Measurements from ENCODE around the gene DRICH1.
"Not testable (repeated sequence)": the region's sequence is repeated elsewhere in the genome, so short reads cannot be mapped to it uniquely, and the experiment has no call there.

DRICH1 gene

DNA sequence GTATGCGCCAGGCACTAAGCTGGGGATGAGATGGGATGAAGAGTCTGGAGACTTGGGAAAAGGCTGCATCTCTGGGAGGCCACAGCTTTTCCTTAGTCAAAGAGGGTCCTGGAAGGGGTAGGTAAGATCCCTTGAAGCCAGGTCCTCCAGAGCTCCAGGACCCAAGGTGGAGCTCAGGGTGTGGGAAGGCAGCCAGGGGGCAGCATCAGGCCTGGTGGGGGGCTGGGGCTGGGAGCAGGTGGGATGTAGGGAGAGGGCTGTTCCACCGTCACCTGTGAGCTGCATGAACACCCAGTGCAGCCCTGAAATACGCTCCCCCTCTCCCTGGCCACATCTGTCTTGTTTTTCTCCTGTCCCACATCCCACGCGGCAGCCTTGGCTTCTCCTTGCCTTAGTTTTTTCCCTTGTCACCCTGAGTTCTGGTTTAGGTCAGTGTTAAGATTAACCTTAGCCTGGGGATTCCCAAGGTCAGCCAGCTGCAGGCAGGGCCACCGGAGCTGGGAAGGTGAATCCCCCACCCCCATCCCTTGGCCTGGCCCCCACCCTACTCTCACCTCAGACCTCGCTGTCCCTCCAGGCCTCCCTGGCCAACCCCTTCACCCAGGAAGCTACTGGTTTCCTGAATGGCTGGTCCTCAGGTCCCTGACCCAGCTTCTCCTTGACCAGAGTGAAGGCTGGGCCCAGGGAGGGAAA, 34.4 kb downstream of the DRICH1 start:
- DNase-seq, result not testable (repeated sequence)

DNA sequence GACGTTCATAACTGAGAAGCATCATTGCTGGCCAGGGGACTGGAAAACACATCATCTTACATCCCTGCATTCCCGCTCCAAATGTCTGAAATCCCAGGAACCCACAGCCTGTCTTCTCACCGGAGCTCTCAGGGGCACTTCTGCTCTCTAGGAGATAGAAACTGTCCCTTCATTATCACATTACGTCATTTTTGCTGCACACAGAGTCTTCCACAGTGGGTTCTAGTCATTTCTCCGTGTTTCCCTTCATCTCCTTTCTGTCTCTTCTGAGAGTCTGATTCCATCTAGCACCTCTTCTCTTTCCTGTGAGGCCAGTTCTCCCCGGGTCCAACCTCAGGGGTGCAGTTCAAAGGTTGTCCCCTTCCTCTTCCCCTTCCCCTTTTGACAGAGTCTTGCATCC, 36.2 kb downstream of the DRICH1 start:
- DNase-seq, result not testable (repeated sequence)

DNA sequence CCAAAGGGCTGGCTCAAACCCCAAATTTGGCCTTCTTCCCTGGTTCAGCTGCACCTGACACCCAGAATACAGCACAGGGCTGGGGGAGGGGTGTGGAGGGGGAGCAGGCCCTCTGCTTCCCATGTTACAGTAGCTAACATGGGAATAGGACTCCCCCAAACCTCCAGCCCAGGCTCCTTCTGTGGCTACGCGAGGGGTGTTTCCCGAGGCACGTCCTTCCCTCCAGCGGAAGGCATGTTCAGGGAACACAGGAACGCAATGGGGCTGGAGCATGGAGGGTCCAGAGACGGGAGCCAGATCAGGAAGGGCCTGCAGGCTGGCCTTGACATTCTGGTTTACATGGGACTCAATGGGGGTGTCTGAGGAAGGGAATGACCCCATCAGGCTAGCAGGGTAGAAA, 40.3 kb downstream of the DRICH1 start:
- no peak for DNase-seq

DNA sequence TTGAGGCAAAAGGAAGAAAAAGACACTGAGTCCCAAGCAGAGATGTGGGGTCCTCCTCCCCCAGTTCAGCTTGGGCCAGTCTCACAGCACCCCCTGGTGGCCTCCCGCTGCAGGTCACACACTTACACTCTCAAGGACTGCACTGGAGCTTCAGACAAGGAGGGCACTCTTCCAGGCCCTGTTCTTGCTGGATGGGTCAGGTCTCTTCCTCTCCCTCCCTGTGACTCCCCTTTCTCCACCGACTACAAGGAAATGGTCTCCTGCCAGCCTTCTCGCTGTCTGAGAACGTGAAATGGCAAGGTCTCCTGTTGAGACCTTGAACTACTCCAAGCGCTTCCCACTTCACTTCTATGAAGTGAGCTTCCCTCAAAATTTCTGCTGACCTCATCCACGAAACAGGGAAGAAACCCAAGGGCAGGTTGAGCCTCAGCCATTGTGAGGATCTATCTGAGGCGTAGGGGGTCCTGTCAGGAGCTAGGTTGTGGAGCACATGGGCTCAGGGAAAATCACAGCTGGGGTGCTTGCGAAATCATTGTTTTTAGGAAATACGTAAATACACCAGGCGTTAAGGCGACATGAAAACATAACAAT, 40.8 kb downstream of the DRICH1 start:
- DNase-seq, result no peak

DNA sequence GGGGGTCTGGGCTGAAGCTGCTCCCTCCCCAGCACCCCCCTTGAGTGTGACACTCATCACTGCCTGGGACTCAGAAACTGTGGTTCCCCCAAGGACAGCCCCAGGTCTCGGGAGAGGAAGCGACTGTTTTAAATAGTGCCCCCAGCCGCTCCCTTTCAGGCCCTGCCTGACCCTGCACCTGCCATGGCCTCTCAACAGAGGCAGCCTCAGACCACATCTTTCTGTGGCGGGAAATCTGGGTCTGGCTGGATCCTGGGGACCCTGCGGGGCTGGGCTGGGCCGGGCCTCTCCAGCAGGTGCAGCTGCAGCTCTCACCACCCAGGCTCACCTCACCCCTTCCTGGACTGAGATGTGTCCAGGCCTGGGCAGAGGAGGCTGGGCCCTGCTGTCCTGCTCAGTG, 48.3 kb downstream of the DRICH1 start:
- DNase-seq, result no peak

DNA sequence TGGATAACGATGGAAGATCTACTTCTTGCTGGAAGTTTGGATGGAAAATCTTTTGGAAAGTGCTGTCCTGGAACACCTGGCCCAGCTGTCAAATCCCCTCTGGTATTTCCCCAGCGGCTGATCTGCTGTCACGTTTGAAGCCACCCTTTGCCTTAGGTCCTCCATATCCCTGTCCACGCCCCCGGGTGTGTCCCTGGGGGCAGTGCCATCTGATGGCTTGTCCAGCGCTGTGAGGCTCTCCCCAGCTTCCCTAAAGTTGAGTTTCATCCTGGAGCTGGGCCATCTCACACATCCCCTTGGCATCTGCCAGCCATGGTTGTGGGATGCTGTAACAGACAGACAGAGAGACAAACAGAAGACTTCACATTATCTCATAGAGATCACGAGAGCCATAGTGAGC, 49.0 kb downstream of the DRICH1 start:
- no peak for DNase-seq

DNA sequence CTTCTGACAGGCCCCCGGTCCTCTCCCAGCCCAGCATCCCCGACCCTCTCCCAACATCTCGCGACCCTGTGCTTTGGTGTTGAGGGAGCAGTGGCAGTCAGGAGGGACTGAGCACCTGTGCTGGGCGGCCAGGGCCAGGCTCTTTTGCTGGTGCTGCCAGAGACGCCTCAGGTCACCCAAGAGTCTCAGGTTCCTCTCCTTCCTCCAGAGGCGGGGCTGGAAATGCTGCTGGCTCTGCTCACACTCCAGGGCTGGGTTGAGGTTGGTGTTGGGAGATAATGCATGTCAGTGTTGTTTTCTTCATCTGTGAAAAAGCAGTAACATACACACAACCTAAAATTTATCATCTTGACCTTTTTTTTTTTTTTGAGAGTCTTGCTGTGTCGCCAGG, 50.9 kb downstream of the DRICH1 start:
- no peak for DNase-seq

DNA sequence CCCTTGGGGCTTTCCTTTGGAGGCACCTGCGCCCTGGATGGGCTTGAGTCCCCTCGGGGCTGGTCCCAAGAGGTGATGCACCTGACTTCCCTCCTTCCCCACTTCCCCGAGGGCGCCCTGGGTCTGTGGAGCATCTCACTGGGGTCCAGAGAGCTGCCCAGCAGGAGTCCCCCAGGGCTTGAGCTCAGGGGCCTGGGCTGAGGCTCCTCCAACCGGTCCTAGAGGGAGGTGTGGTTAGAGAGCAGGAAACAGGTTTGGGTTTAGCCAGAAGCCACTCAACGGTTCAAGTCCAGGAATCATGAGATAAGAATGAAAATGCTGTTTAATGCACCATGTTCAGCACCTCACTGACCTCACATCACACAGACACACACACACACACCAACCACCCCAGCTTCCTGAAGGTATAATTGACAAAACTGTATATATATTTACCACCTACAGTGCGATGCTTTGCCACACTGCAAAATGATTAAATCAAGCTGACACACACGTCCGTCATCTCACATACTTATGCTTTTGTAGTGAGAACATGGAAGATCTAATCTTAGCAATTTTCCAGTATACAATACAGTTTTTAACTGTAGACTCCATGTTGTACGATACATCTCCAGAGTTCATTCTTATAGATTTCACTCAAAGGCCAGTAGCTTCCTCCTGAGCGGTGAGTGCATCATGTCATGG, 51.4 kb downstream of the DRICH1 start:
- no peak for DNase-seq

DNA sequence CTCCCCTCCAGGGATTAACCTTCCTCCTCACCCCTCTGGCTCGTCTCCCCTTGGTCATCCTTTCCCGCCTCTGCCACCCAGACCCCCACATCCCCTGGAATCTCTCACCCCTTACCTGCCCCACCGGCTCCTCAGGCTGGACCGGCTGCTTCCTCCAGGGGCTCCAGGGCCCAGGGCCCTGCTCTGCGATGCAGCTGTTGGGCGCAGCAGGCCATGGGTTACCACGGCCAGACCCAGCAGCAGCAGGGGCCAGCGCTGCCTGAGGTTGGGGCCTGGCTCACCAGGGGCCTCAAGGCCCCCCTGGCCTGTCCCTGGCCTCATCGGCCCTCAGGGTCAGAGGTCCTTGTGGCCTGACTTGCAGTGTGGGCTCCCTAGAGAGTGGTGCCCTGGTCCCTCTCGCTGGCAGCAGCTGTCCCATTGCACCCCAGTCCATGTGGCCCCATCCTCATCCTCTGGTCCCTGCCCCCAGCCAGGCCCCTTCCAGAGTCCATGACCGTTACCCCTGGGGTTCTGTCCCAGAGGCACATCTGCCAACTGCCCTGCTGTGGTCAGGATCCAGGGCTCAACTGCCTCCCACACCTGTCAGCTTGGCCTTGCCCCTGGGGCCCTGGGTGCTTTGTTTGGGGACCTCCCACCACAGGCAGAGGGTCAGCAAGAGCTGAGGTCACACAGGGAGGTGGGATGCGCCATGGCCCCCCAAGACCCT, 52.1 kb downstream of the DRICH1 start, which contains the start of gene IGLL1:
TSS of gene IGLL1 (minus strand) at position 421 of the 706 bp plus-strand sequence. CDS start at position 321, 100 bp downstream.
- DNase-seq, result no peak

DNA sequence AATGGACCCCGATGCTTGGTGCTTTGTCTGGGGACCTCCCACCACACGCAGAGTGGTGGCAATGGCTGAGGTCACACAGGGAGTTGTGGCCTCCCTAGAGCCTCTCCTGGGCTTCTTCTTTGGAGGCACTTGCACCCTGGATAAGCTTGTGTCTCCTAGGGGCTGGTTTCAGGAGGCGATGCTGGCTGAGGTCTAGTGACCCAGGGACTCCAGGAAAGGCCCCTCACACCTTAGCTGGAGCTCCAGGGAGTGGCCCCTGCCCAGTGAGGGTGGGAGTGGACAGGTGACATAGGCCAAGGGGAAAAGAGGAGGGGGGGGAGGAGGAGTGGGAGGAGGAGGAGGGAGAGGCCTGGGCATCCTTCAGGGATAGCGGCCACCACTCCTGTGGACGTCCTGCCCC, 52.8 kb downstream of the DRICH1 start:
- DNase-seq, result no peak

DNA sequence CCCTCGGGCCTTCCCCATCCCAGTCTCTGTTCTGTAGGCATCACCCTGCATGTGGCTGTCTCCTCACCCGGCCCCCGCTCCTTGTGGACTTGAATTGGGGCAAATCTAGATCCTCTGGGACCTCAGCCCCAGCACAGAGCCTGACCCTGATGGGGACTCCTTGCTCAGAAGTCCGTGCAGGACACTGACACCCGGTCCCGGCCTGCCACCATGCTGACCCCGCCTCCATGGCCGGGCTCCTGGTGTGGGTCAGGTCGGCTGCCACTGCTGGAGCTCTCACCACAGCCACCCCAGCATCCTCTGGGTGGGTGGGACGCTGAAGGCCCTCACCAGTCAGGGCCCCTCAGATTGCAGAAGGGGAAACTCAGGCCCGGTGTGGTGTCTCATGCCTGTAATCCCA, 53.8 kb downstream of the DRICH1 start:
- no peak for DNase-seq

DNA sequence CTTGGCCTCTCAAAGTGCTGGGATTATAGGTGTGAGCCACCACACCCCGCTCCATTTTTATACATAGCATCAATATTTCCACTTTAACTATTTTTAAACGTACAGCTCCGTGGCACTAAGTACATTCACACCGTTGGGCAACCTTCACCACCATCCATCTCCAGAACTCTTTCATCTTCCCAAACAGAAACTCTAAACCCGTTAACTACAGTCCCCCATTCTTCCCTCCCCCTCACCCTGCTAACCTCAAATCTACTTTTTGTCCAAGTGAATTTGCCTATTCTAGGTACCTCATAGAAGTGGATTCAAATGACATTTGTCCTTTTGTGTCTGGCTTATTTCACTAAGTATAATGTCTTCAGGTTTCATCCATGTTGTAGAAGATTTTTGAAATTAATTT, 55.4 kb downstream of the DRICH1 start:
- no peak for DNase-seq

DNA sequence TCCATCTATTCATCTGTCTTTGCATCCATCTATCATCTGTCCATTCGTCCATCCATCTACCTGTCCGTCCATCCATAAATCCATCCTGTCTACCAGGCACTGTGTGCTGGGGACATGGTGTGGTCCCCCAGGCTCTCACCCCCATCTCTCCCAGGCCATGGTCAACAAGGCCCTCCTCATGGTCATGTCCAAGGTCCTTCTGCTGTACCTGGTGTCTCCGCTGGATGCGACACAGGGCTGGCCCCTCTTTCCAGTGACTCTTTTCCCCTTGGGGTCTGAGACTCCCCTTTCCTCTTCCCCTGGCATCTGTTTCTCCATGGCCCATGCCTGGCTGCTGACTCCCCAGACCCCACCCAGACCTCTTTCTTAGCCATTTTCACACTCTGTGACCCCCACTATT, 56.5 kb downstream of the DRICH1 start:
- no peak for DNase-seq

DNA sequence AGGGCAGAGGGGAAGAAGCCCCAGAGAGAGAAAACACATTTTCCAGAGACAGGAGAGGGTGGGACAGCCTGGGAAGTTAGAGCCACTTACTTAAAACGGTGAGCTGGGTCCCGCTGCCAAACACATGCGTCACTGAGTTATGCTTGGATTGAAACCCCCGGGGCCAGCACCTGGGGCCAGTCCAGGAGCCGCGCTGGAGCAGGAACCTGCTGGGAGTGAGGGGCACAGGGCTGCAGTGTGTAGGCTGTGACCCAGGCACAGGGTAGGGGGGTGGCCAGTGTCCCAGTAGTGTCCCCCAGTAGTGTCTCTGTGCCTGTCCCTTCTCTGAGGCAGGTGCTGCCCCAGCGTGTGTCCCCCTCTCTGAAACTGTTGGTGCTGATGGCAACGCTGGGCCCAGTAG, 57.2 kb downstream of the DRICH1 start:
- no peak for DNase-seq

DNA sequence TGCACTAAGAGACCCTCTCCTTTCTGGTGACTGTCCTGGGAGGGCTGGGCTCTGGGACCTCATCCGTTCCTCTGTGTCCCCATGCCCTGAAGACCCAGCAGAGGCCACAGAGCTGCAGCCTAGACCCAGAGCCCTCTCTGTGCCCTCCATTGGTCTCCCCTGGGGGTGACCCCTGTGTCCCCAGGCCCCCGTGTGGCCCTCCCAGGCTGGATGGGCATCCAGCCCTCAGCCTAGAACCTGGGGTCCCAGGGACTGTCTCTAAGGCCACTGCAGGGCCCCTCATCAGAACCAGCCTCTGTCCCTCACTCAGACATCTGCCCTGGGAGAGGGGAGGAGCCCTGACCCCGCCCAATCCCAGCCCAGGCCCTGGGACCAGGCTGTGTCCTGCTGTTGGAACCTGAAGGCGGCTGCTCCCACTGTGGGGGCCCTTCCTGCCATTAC, 57.7 kb downstream of the DRICH1 start:
- no peak for DNase-seq

DNA sequence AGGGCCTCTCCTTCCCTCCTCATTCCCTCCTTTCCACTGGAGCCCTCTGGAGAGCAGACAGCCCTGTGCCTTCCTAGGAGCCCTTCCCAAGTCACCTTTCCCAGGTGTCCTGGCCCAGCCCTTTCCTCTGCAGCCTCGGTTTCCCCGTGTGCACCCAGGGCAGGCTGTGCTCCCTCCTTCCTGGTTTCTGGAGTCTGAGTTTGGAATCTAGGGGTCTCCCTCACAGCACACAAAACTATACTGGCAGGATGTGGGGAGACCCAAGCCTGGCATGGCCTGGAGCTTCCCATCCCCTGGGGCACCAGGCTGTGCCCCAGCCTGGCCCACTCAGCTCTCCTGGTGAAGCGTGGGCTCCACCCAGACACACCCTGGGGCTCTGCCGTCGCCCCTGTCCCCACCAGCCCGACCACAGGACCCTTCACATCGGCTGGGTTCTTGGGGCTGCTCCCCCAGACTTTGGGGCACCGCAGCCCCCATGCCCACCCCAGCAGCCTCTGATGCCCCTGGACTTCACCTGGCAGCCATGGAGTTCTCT, 58.4 kb downstream of the DRICH1 start:
- not testable (repeated sequence) for DNase-seq

DNA sequence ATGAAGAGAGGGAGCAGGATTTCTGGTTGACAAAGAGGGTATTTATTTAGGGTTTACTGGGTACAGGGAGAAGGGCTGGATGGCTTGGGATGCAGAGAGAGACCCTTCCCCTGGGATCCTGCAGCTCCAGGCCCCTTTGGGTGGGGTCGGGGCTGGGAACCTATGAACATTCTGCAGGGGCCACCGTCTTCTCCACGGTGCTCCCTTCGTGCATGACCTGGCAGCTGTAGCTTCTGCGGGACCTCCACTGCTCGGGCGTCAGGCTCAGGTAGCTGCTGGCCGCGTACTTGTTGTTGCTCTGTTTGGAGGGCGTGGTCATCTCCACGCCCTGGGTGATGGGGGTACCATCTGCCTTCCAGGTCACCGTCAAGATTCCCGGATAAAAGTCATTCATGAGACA, 59.0 kb downstream of the DRICH1 start:
- not testable (repeated sequence) for DNase-seq

DNA sequence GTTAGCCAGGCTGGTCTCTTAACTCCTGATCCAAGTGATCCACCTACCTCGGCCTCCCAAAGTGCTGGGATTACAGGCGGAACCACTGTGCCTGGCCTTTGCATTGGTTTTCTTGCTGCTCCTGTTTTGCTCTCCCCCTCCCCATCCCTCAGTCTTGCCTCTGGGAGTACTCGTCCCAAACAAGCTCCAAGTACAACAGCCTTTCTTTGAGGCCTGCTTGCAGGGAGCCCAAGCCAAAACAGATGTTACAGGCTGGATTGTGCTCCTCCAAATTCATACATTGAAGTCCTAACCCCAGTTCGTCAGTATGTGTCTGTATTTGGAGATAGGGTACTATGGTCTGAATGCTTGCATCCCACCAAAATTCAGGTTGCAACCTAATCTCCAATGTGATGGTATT, 60.6 kb downstream of the DRICH1 start:
- no peak for DNase-seq

DNA sequence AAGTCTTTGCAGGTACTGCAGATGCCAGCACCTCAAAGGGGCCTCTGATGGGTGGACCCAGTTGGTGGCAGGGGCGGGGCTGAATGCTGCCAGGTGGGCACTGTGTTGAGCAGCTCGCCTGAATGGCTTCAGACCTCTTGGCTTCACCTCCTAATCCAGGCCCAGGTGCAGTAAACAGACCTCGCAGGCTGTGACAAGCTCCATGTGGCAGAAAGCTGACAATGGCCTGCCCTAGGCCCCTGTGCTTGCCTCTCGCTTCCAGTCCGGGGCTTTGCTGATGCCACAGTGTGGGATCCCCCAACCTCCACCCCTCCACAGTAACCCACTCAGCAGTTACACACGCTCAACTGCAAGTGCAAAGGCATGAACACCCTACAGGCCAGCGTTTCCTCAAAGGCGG, 61.4 kb downstream of the DRICH1 start:
- DNase-seq, result no peak

DNA sequence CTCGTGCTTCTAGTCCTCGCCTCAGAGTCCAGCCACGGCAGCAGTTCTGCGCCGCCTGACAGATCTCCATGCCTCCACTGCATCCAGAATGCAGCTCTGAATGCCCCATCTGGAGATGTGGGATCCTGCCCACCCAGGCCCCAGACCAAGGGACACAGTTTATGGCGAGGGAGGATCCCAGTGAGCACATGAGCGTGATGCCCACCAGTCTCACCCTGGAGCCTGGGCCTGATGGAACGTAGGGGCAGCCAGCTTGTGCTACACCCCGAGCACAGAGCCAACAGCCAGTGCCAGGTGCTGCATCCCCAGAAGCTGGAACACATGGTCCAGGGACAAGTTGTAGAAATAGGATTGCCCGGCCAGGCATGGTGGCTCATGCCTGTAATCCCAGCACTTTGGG, 62.4 kb downstream of the DRICH1 start:
- no peak for DNase-seq

DNA sequence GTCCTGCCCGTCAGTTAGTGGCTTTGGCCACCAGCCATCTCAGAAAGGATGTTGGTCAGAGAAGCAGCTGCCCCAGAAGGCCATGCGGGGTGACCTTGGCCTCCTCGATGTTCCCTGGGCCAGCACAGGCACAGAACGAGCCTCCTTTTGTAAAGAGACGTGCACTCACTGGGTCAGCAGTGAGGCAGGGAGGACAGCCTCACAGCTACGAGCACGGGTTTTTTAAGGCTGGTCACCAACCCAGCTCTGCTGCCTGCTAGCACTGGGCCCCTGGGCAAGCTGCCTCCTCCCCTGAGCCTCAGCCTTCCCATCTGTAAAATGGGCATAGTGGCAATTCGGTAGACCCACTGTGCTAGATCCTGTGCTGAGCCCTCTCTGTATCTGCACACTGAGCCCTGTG, 62.8 kb downstream of the DRICH1 start:
- DNase-seq, result no peak

DNA sequence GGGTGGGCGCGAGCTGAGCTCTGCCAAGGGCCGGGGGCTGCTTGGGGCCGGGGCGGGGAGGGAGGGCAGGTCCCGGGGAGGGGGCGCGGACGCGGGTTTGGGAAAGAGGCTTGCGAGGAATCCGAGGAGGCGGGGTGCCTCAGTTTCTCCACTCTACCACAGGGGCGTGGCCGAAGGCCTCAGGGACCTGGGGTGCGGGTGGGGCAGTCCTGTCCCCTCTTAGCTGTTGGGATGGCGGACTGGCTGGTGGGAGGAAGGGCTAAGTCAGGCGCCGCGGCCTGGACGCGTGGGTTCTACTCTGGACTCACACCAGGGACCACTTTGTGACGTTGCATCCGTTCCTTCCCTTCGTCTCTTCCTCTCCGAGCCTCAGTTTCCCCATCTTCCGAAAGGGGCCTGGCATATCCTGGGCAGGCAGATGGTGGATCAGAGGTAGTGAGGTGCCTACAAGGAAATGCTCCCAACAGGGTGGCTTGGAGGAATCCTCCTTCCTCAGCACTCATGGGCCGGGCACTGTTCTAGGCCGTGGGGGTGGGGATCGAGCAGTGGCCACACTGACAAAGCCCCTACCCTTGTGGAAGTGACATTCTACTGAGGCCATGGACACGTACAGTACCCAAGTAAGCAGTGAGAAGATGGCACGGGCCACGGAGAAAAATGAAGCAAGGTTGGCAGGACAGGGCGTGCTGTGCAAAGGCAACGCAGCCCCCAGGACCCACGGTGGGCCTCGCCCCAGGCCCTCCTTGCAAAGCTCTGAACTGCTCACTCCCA, 65.2 kb downstream of the DRICH1 start:
- no peak for DNase-seq
